ENCODE measurements around the gene GNB3. TPM values are rescaled to one million over a fixed set of nuclear protein-coding genes. Genes with fewer than 3 reads are reported as not detected.

GNB3 gene
- total RNA-seq, 1 donor from 2014 or later: 5.6 TPM

DNA sequence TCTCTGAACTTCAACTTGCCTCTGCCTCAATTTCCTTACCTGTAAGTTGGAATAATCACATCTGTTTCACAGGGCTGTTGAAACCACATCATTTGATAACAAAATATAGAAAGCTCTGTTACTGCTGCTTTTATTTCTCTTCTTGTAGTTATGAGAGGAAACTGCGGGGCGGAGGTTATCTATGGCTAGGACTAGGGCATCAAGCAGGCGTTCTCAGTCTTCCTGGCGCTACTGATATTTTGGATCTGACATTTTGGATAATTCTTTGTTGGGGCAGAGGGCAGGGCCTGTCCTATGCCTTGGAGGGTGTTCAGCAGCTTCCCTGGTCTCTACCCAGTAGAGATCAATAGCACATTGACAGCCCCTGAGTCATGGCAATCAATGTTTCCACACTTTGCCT is 8.6 kb upstream of the GNB3 start:
- no peaks in the 10 kb centered on the region for H3K9me3 Mint-ChIP-seq (ENCODE audit: low read depth)
- no peak overlapping the region for H3K4me3 Mint-ChIP-seq (ENCODE audit: low read depth)
- no peak for DNase-seq (ENCODE audit: low spot score, unreplicated experiment)
- no peak overlapping the region for H3K27ac Mint-ChIP-seq
- peaks cover 8% of the 10 kb centered on the region for H3K4me1 Mint-ChIP-seq (ENCODE audit: low read depth)
- peaks cover 8% of the 10 kb centered on the region for H3K27me3 Mint-ChIP-seq
- peaks cover 8% of the 10 kb centered on the region for H3K36me3 Mint-ChIP-seq (ENCODE audit: insufficient read depth)
- TF ChIP-seq, protein P1, sequence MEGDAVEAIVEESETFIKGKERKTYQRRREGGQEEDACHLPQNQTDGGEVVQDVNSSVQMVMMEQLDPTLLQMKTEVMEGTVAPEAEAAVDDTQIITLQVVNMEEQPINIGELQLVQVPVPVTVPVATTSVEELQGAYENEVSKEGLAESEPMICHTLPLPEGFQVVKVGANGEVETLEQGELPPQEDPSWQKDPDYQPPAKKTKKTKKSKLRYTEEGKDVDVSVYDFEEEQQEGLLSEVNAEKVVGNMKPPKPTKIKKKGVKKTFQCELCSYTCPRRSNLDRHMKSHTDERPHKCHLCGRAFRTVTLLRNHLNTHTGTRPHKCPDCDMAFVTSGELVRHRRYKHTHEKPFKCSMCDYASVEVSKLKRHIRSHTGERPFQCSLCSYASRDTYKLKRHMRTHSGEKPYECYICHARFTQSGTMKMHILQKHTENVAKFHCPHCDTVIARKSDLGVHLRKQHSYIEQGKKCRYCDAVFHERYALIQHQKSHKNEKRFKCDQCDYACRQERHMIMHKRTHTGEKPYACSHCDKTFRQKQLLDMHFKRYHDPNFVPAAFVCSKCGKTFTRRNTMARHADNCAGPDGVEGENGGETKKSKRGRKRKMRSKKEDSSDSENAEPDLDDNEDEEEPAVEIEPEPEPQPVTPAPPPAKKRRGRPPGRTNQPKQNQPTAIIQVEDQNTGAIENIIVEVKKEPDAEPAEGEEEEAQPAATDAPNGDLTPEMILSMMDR (IDR thresholded peaks at IDR 0.05; ENCODE audit: unreplicated experiment): no peak

DNA sequence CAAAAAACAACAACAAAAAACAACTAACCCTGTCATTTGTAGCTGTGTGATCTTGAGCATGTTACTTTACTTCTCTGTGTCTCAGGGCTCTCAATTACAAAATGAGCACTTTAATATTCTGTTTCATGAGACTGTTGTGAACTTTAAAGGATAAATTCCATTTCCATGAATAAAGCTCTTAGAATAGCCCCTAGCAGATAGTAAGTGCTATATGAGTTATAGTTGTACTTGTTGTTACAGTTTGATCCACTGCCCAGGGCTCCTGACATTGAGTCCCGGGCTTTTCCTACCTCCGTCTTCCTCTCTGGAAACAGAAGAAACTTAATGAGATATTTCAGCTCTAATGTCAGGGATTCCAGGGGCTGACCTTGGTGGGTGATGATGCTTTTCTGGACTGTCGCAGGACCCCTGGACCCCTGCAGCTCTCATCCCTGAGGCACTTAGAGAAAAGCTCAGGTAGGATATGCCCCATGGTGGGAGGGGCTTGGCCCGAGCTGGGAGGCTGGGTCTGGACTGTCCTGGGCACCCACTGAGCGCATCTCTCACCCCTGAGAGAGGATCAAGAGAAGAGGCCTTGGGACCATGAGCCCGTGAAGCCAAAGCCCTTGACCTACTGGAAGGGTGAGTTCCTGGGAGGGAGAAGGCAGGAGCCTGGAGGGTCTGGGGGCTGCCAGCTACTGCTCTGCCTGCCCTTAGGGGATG is 7.4 kb upstream of the GNB3 start:
- no peaks in the 10 kb centered on the region for H3K9me3 Mint-ChIP-seq (ENCODE audit: low read depth)
- H3K4me3 Mint-ChIP-seq (ENCODE audit: low read depth): no peak overlapping the region
- no peak for DNase-seq (ENCODE audit: low spot score, unreplicated experiment)
- H3K27ac Mint-ChIP-seq: no peak overlapping the region
- H3K27me3 Mint-ChIP-seq: no peaks in the 10 kb centered on the region
- peaks cover 10% of the 10 kb centered on the region for H3K36me3 Mint-ChIP-seq (ENCODE audit: insufficient read depth)
- peaks cover 2% of the 10 kb centered on the region for H3K4me1 Mint-ChIP-seq (ENCODE audit: low read depth)
- TF ChIP-seq, protein P1 (IDR thresholded peaks at IDR 0.05; ENCODE audit: unreplicated experiment): no peak

DNA sequence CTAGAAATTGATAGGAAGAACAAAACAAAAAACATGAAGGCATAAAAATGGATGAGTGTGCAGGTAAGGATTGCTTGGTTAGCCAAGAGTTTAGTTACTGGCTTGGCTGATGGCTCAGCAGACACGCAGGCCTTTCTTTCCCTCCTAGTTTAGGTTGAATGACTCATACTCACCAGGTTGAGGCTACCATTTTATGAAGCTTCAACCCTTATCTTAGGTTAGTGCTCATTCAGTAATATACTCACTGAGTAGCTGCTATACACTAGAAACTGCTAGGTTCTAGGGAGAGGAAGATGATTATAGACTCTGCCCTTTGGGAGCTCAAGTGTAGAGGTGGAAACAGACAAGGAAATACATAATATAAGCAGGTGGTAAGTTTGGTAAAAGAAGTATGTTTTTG is 6.5 kb upstream of the GNB3 start:
- peaks cover 14% of the 10 kb centered on the region for H3K36me3 Mint-ChIP-seq (ENCODE audit: insufficient read depth)
- H3K4me3 Mint-ChIP-seq (ENCODE audit: low read depth): no peak overlapping the region
- no peak overlapping the region for H3K27ac Mint-ChIP-seq
- H3K9me3 Mint-ChIP-seq (ENCODE audit: low read depth): no peaks in the 10 kb centered on the region
- TF ChIP-seq, protein P1 (IDR thresholded peaks at IDR 0.05; ENCODE audit: unreplicated experiment): no peak
- no peaks in the 10 kb centered on the region for H3K27me3 Mint-ChIP-seq
- H3K4me1 Mint-ChIP-seq (ENCODE audit: low read depth): peaks cover 2% of the 10 kb centered on the region
- DNase-seq (ENCODE audit: low spot score, unreplicated experiment): no peak

DNA sequence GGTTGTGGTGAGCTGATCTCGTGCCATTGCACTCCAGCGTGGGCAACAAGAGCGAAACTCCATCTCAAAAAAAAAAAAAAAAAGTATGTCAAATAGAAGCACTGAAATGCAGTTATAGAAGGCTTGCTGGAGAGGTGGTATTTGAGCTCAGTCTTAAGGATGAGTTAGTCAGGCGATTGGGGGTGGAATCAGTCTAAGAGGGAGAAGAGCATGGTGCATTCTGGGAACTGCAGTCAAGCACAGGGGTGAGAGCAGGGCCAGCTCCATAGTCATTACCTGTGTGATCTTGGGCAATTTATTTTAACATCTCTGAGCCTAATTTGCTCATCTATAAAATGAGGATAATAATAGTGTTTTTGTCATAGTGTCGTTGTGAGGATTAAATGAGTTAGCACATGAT is 5.9 kb upstream of the GNB3 start:
- Mint-ChIP-seq H3K9me3 (ENCODE audit: low read depth) (no peaks in the 10 kb centered on the region), H3K27me3 (no peaks in the 10 kb centered on the region), H3K36me3 (ENCODE audit: insufficient read depth) (peaks cover 14% of the 10 kb centered on the region), H3K4me3 (ENCODE audit: low read depth) (no peak overlapping the region), H3K4me1 (ENCODE audit: low read depth) (peaks cover 2% of the 10 kb centered on the region), H3K27ac (no peak overlapping the region)
- TF ChIP-seq, protein P1 (IDR thresholded peaks at IDR 0.05; ENCODE audit: unreplicated experiment): no peak
- no peak for DNase-seq (ENCODE audit: low spot score, unreplicated experiment)

DNA sequence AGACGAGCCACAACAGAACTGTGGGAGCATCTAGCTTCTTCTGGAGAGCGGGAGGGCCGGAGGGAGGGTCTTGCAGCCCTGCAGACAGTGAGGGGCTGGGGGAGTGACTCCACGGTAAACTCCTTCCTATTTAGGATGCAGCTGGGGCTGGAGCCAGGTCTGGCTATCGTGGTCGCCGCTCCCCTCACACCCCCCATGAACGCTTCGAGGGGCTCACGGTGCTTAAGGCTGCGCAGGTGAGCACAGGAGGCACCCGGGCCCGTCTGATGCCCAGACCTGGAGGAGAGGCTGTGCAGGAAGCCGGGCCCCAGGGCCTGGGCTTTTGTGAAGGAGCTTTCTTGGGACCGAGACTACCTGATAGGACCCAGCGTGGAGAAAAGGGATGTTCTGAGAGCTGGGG is 3.9 kb upstream of the GNB3 start:
- no peak for DNase-seq (ENCODE audit: low spot score, unreplicated experiment)
- Mint-ChIP-seq H3K27ac (no peak overlapping the region), H3K36me3 (ENCODE audit: insufficient read depth) (peaks cover 13% of the 10 kb centered on the region), H3K9me3 (ENCODE audit: low read depth) (no peaks in the 10 kb centered on the region), H3K27me3 (no peaks in the 10 kb centered on the region), H3K4me1 (ENCODE audit: low read depth) (peaks cover 3% of the 10 kb centered on the region), H3K4me3 (ENCODE audit: low read depth) (no peak overlapping the region)
- TF ChIP-seq, protein P1 (IDR thresholded peaks at IDR 0.05; ENCODE audit: unreplicated experiment): no peak
